ENCODE results near the gene PAK6.

- no peak for TF ChIP-seq POLR2AphosphoS5 (IDR thresholded peaks at IDR 0.05)
- no peak for TF ChIP-seq POLR2A (IDR thresholded peaks at IDR 0.05)
- no peak for TF ChIP-seq CTCF (IDR thresholded peaks at IDR 0.05)
These were observed 57.8 kb downstream of the PAK6 start for GRCh38 chr15:40296561-40297230.

Data from prostate gland (tissue), 2 donors.